Stomach (tissue), 4 donors: Measurements from ENCODE around the gene ABCC9.

Source experiments
- POLR2AphosphoS5 ChIP-seq, 3 donors: sonication (generic); formaldehyde crosslinking; IDR thresholded peaks; one replicate each; pipeline ENCODE4 v1.6.1; 2016; ENCODE audit warnings: antibody characterized with exemption in 3 of 3
- TF ChIP-seq, protein P1 (sequence below), 7 experiments: fragments of 450-650 bp in 4 of 7; fragments of 200-600 bp in 3 of 7; sonication (generic) in 3 of 7; IDR thresholded peaks; one replicate each; pipeline ENCODE4 v1.5.1; 2016 to 2019; ENCODE audit warnings: antibody characterized with exemption in 7 of 7, control low read depth in 2 of 7, mild to moderate bottlenecking in 1 of 7

DNA sequence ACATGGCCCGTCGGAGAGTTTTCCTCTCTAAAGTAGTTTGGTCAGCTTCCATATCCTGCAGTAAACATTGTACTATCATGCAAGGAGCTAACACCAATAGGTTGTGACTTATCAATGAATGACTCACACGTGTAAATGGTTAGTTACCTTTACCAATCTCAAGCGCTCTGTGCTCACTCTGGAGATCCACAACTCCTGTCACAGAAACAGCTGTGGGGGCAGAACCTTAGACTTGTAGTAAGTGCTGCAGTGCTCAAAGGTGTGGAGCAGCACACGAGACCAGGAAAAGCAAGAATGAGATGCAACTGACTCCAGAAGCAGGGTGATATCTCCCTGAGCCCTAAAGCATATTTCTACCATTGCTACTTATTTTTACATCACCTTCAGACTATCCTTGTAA lies 93.0 kb downstream of the ABCC9 start:
- no peak for TF ChIP-seq POLR2AphosphoS5 (IDR thresholded peaks at IDR 0.05)
- TF ChIP-seq, protein P1, sequence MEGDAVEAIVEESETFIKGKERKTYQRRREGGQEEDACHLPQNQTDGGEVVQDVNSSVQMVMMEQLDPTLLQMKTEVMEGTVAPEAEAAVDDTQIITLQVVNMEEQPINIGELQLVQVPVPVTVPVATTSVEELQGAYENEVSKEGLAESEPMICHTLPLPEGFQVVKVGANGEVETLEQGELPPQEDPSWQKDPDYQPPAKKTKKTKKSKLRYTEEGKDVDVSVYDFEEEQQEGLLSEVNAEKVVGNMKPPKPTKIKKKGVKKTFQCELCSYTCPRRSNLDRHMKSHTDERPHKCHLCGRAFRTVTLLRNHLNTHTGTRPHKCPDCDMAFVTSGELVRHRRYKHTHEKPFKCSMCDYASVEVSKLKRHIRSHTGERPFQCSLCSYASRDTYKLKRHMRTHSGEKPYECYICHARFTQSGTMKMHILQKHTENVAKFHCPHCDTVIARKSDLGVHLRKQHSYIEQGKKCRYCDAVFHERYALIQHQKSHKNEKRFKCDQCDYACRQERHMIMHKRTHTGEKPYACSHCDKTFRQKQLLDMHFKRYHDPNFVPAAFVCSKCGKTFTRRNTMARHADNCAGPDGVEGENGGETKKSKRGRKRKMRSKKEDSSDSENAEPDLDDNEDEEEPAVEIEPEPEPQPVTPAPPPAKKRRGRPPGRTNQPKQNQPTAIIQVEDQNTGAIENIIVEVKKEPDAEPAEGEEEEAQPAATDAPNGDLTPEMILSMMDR (IDR thresholded peaks at IDR 0.05): no peak
